G401 (cell line): Measurements from ENCODE around the gene SENP6. TPM values are rescaled to one million over a fixed set of nuclear protein-coding genes. Genes with fewer than 3 reads are reported as not detected.
"Not testable (repeated sequence)": the region's sequence is repeated elsewhere in the genome, so short reads cannot be mapped to it uniquely, and the experiment has no call there.

Experiments used
- DNase-seq: peaks from one replicate; pipeline ENCODE4 v3.0.0-alpha.2; 2015; ENCODE audit warnings: low spot score
- in situ Hi-C: cut with HindIII; loops from 2 replicates; pipeline ENCODE4 v1.10.0; 2016; ENCODE audit warnings: low sequenced_read_pairs, mixed read lengths
- total RNA-seq: library from RNA; depleted of rRNA; stranded (reverse); fragments of >200 nt; shearing (Covaris generic); gene quantifications from 2 replicates; pipeline ENCODE4 v1.2.3, GENCODE V29; 2014

Gene SENP6
- total RNA-seq, 1 experiment from 2014 or later, result 72.3 TPM

DNA sequence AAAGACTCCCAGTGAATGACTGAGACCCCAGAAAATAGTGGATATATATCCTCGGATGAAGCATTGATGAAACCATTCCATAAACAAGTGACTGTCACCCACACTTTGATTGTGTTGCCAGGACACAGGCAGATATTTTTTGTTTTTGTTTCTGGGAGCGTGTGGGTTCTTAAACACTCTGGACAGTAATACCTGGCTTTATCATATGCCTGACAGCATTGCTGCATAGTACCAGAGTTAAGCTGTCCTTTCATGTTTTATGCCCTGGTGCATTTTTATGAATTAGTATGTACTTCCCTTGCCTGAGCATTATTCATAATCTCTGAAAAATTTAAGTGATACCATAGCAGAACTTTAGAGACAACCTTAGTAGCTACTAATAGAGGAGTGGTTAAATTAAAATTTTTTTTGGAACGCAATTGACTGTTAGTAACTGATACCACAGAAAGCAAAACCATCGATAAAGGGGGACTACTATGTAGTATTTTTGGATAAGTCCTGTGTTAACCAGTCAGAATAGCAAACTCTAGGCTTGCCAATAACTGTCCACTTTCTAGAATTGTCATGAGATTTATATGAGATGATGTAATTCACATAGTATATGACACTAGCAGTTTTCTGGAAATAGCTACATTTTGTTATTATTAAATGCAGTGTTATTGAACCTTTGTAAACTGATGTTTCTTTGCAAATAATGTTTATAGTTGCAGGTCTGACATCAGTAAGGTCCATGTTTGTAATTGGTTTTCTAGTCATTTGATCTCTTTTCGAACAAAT lies 30.4 kb downstream of the SENP6 start:
- in situ Hi-C loops, result no loop called here
- DNase-seq, result no peak

DNA sequence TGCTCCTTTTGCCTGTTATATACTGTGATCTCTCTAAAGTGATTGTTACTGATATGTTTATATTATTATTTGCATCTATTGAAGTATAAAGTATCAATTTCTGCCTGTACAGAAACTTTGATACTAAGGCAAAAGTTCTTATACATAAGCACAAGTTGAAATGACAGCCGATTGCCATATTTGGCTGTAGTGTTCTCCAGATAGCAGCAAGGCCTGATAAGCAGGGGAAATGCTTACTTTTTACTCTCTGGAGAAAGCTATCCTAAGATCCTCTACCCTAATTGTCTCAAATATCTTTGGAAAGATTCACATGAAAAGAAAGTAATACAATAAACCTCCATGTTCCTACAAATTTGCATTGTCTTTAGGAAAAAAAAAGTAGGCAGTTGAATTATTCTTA lies 31.4 kb downstream of the SENP6 start:
- in situ Hi-C loops, result no loop called here
- no peak for DNase-seq

DNA sequence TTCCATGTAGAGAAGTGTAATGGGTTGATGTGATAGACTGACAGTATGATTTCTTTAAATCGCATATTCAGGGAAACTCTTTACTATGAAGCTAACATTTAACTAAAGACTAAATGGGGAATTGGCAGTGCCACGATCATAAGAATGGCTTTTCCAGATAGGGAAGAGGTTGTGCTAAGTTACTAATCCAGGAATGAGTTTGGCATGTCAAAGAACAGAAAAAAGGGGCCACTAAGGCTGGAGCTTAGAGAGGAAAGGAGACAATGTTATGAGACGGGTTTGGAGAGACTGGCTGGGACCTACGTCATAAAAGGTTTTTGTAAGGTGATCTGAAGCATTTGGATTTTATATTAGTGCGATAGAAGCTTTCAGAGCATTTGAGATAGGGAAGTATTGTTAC lies 40.6 kb downstream of the SENP6 start:
- in situ Hi-C loops, result no loop called here
- no peak for DNase-seq

DNA sequence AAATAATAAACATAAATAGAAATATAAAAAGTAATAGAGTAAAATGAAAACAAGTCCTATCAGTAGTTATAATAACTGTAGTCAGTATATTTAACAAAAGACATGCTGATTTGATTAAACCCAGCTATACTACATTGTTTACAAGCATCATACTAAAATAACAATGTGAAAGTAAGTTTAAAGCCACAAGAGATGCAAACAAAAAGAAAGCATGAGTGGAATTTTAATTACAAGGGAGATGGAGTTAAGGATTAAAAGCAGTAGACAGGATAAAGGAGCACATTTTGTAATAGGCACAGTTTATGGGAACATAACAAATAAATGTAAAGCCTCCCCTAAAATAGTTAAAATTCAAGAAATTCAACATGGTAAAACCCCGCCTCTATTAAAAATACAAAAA lies 41.5 kb downstream of the SENP6 start:
- no peak for DNase-seq
- in situ Hi-C loops, result no loop called here

DNA sequence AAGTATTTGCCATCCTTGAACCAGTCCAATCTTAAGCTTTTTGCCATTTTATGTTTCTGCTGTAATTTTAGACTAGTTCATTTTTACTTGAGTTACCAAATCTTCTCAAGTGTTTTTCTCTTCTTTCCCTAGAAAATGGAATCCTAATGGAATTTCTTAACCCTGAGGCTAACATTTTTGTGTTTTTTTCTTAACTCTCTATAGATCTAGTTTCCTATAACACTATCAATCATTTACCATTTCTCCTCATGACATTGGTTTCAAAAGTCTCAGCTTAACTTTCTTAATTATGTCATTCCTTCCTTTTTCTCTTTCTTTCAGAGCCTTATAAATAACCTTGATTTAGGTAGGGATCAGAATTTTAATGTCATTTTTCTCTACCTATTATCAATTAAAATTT lies 54.8 kb downstream of the SENP6 start:
- no peak for DNase-seq
- in situ Hi-C loops, result no loop called here

DNA sequence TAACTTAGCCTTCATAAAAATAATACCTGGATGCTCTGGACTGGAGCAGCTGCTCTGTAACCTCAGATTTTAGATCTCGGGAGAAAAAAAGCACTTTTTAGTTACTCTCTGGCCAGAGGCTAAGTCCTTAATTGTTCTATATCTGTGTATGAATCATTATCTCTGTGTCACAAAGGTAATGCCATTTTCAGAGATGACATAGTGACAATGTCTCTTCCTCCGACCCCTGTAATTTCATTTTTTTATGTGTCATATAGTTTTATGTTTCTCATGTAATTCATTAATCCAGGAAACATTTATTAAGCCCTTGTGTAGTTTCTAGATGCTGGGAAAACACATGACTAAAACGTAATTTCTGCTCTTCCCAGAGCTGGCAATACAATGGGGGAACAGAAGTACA lies 55.6 kb downstream of the SENP6 start:
- no peak for DNase-seq
- in situ Hi-C loops, result no loop called here

DNA sequence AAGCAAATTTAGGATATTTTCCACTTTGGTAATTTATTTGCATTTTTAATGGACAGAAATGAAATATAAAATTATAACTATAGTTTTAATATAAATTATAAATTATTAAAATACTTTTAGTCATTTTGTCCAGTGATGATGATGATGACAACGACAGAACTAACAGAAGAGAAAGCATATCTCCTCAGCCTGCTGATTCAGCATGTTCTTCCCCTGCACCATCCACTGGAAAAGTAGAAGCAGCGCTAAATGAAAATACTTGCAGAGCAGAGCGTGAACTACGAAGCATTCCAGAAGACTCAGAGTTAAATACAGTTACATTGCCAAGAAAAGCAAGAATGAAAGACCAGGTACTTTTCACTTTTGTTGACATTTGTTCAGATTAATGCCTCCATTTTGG lies 64.9 kb downstream of the SENP6 start:
- DNase-seq, result no peak
- in situ Hi-C loops, result no loop called here

DNA sequence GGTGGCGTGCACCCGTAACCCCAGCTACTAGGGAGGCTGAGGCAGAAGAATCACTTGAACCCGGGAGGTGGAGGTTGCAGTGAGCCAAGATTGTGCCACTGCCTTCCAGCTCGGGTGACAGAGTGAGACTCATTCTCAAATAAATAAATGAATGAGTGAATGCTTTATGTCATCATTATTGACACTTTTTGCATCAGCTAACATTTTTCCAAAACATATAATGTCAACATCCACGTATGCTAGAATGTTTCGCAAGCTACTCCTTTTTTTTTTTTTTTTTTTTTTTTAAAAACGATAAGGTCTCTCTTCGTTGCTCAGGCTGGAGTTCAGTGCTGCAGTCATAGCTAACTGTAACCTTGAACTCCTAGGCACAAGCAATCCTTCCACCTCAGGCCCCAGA lies 72.2 kb downstream of the SENP6 start:
- in situ Hi-C loops, result no loop called here
- no peak for DNase-seq

DNA sequence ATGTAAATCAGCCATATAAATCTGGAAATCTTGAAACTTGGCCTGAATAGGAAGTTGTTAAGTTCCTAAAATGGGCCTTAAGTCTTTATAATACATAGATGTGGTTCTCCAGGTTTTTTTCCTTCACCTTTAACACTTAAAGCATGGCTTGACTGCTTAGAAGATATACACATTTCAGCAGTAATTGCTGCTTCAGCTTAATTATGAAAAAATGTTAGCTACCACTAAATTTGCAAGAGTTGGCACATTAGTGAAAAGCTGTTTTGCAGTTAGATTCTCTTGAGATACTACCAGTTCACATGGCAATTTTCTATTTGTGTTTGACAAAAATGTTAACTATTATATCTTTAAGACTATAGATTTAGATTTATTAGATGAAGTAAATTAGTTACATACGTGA lies 74.7 kb downstream of the SENP6 start:
- in situ Hi-C loops, result no loop called here
- no peak for DNase-seq

DNA sequence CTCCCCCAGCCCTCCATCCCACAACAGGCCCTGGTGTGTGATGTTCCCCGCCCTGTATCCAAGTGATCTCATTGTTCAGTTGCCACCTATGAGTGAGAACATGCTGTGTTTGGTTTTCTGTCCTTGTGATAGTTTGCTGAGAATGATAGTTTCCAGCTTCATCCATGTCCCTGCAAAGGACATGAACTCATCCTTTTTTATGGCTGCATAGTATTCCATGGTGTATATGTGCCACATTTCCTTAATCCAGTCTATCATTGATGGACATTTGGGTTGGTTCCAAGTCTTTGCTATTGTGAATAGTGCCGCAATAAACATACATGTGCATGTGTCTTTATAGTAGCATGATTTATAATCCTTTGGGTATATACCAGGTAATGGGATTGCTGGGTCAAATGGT lies 80.9 kb downstream of the SENP6 start:
- DNase-seq, in situ Hi-C loops: not testable (repeated sequence)

DNA sequence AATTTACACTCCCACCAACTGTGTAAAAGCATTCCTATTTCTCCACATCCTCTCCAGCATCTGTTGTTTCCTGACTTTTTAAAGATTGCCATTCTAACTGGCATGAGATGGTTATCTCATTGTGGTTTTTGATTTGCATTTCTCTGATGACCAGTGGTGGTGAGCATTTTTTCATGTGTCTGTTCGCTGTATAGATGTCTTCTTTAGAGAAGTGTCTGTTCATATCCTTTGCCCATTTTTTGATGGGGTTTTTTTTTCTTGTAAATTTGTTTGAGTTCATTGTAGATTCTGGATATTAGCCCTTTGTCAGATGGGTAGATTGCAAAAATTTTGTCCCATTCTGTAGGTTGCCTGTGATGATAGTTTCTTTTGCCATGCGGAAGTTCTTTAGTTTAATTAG lies 81.3 kb downstream of the SENP6 start:
- in situ Hi-C loops, DNase-seq: not testable (repeated sequence)

DNA sequence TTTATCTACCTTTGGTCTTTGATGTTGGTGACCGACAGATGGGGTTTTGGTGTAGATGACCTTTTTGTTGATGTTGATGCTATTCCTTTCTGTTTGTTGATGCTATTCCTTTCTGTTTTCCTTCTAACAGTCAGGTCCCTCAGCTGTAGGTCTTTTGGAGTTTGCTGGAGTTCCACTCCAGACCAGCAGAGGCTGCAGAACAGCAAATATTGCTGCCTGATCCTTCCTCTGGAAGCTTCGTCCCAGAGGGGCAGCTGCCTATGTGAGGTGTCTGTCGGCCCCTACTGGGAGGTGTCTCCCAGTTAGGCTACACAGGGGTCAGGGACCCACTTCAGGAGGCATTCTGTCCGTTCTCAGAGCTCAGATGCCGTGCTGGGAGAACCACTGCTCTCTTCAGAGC lies 85.9 kb downstream of the SENP6 start:
- DNase-seq, in situ Hi-C loops: not testable (repeated sequence)

DNA sequence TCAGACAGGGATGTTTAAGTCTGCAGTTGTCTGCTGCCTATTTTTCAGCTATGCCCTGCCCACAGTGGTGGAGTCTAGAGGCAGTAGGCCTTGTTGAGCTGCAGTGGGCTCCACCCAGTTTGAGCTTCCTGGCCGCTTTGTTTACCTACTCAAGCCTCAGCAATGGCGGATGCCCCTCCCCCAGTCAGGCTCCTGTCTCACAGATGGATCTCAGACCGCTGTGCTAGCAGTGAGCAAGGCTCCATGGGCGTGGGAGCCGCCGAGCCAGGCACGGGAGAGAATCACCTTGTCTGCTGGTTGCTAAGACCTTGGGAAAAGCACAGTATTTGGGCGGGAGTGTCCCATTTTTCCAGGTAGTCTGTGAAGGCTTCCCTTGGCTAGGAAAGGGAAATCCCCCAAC lies 86.3 kb downstream of the SENP6 start:
- DNase-seq, in situ Hi-C loops: not testable (repeated sequence)

DNA sequence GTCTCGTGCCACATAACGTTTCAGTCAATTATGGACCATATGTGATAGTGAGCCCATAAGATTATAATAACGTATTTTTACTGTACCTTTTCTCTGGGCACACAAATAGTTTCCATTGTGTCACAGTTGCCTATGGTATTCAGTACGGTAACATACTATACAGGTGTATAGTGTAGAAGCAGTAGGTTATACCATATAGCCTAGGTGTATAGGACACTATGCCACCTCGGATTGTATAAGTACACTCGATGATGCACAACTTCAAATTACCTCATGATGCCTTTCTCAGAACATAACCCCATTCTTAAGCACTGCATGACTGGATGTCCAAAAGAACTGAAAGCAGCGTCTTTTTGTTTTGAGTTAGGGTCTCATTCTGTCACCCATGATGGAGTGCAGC lies 87.9 kb downstream of the SENP6 start:
- in situ Hi-C loops, result no loop called here
- DNase-seq, result no peak

DNA sequence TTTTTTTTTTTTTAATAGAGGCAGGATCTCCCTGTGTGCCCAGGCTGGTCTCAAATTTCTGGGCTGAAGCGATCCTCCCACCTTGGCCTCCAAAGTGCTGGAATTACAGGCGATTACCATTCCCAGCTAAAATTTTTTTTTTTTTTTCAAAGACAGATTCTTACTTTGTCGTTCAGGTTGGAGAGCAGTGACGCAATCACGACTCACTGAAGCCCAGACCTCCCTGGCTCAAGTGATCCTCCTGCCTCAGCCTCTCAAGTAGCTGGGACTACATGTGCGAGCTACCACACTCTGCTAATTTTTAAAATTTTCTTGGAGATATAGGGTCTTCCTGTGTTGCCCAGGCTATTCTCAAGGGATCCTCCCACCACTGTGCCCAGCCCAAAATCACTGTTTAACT lies 89.3 kb downstream of the SENP6 start:
- DNase-seq, result no peak
- in situ Hi-C loops, result no loop called here

DNA sequence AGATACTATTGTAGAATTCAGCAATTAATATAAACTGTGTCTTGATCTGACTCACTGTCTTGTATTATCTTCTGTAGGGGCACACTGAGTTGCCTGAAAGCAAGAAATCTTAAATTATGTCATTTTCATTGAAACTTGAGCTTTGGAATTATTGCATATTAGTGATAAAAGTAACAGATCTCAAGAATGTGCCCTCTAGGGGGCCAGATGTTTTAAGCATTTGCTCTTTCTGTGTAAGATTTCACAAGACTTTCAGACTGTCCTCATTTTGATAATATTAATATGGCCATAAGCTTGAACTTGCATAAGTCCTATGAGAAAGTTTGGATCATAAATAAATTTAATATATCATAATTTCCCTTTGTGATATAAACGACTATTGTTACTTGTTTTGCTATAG lies 91.9 kb downstream of the SENP6 start:
- no peak for DNase-seq
- in situ Hi-C loops, result no loop called here

DNA sequence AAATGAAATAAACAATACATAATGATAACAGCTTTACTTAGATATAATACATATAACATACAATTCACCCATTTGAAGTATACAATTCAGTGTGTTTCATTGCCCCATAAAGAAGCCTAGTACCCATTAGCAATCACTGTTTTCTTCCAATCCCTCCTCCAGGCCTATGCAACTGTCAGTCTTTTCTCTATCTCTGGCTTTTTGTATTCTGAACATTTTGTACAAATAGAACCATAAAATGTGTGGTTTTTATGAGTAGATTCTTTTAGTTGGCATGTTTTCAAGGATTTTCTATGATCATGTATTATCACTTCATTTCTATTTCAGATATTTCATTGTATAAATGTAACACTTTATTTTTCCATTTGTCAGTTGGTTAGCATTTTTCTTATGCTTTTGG lies 92.7 kb downstream of the SENP6 start:
- DNase-seq, result no peak
- in situ Hi-C loops, result no loop called here

DNA sequence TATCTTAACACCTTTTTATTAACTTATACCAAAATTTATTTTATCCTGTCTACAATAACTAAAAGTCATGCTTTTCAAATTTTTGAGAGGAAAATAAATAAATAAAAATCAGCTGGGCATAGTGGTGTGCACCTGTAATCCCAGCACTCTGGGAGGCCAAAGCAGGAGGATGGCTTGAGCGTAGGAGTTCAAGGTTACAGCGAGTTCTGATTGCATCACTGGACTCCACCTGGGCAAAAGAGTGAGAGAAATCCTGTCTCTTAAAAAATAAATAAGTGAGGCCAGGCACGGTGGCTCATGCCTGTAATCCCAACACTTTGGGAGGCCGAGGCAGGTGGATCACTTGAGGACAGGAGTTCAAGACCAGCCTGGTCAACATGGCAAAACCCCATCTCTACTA lies 106.7 kb downstream of the SENP6 start:
- in situ Hi-C loops, DNase-seq: not testable (repeated sequence)

DNA sequence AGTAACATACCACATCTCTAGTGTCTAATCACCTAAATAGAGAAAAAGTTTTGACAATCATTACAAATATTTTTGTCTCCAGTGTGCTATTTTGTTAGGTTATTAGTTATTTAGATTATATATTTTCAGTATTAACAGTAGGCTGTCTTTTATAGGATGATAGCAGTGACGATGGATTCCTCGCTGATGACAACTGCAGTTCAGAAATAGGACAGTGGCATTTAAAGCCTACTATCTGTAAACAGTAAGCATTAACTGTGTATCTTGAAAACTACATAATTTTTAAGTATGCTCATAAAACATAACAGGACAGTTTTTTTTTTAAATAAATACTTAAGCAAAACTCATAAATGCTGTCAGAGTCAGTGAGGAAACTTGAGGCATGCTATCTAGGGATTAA lies 109.5 kb downstream of the SENP6 start:
- DNase-seq, result no peak
- in situ Hi-C loops, result no loop called here

DNA sequence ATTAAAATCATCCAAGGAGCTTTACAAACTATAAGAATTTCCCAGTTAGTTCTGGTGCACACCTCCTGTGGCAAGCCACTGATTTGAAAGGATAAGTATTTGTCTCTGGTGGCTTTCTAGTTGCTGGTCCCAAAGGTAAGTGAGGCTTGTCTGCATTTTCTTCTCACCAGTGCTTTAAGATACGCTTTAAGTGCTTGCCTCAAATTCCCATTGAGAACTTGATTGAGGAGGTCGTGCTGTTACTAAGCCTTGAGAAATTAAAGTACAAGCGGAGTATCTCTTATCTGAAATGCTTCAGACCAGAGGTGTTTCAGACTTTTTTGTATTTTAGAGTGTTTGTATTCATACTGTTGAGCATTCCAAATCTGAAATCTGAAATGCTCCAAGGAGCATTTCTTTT lies 117.5 kb downstream of the SENP6 start:
- in situ Hi-C loops, result no loop called here
- no peak for DNase-seq

DNA sequence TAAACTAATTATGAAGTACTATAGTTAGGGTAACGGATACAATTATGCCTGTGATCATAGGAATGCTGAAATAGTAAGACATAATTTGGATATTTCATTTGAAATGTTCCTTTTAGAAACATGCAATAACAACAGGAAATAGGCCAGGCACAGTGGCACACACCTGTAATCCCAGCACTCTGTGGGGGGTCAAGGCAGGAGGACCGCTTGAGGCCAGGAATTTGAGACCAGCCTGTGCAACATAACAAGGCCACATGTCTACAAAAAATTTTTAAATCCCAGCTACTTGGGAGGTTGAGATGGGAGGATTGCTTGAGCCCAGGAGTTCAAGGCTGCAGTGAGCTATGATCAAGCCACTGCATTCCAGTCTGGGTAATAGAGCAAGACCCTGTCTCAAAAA lies 121.7 kb downstream of the SENP6 start:
- in situ Hi-C loops, result no loop called here
- DNase-seq, result no peak

DNA sequence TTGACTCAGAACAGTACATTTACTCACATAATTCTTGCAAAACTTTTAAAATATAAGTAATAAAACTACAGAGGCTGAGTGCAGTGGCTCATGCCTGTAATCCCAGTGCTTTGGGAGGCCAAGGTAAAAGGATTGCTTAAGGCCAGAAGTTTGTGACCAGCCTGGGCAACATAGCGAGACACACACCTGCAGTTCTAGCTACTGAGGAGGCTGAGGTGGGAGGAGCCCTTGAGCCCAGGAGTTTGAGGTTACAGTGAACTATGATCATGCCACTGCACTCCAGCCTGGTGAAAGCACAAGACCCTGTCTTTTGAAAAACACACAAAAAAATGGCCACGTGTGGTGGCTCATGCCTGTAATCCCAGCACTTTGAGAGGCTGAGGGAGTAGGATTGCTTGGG lies 125.5 kb downstream of the SENP6 start:
- in situ Hi-C loops, result no loop called here
- DNase-seq, result no peak
